Immature natural killer cell (primary cell): ENCODE data around the gene ZFP91. TPM values are rescaled to one million over a fixed set of nuclear protein-coding genes. Genes with fewer than 3 reads are reported as not detected.

Experiments
- polyA plus RNA-seq, 3 donors: library from polyadenylated mRNA; unstranded; fragments of 300-500 nt; fragmentation: Illumina TruSeq; gene quantifications; one replicate each; pipeline ENCODE4 v1.2.3, GENCODE V29; 2021

ZFP91 gene
- polyA plus RNA-seq, 3 donors from 2014 or later, result 6.6 to 15.4 (median 10.8) TPM

Other genes with a start within 250 kb of the ZFP91 start
- not detected for gene OR5B17, start 220.0 kb upstream of the ZFP91 start, polyA plus RNA-seq
- gene OR5B3, start 172.2 kb upstream of the ZFP91 start, polyA plus RNA-seq, result not detected
- gene OR5B2, start 150.9 kb upstream of the ZFP91 start, polyA plus RNA-seq, result not detected
- gene OR5B12, start 136.8 kb upstream of the ZFP91 start, polyA plus RNA-seq, result not detected
- not detected for gene OR5B21, start 71.0 kb upstream of the ZFP91 start, polyA plus RNA-seq
- 100 to 1,000 TPM; 153 to 217 (median 197) TPM for gene LPXN, start 3.2 kb upstream of the ZFP91 start, polyA plus RNA-seq
- gene CNTF, start 43.6 kb downstream of the ZFP91 start, polyA plus RNA-seq, result under 1 TPM in 1 of 3 donors, not detected in 2; 0.46 TPM
- gene GLYAT, start 152.9 kb downstream of the ZFP91 start, polyA plus RNA-seq, result not detected